Keratinocyte (primary cell): ENCODE data around the gene SMC1B. TPM values are rescaled to one million over a fixed set of nuclear protein-coding genes. Genes with fewer than 3 reads are reported as not detected.

Experiments used
- DNase-seq: peaks from one replicate; pipeline ENCODE4 v3.0.0-alpha.2; 2011; ENCODE audit warnings: low read depth, missing footprints, low spot score
- FAIRE-seq: peaks from 2 replicates; lab custom pipeline; 2011; peaks lifted over from hg19 to GRCh38; lab: Jason Lieb, UNC
- H2AFZ ChIP-seq: 2 replicates; pipeline ENCODE4 v1.6.0; 2012; ENCODE audit warnings: low read length, control low read depth, inconsistent platforms; ENCODE audit not compliant: control insufficient read depth
- H3K27ac ChIP-seq: 2 replicates; pipeline ENCODE4 v1.5.1; 2011; ENCODE audit warnings: low read length; ENCODE audit not compliant: control insufficient read depth, insufficient read depth
- H3K27me3 ChIP-seq: 3 replicates; pipeline ENCODE4 v1.6.0; 2011; ENCODE audit warnings: low read length; ENCODE audit not compliant: control insufficient read depth, insufficient read depth; ENCODE audit errors: extremely low read depth
- H3K36me3 ChIP-seq, 2 experiments: 2 replicates in 1 of 2; 3 replicates in 1 of 2; pipeline ENCODE4 v1.5.1; 2011; ENCODE audit warnings: low read length in 2 of 2, mild to moderate bottlenecking in 1 of 2; ENCODE audit not compliant: control insufficient read depth in 2 of 2, insufficient read depth in 2 of 2; ENCODE audit errors: extremely low read depth in 1 of 2
- H3K4me1 ChIP-seq: 3 replicates; pipeline ENCODE4 v1.5.1; 2011; ENCODE audit warnings: low read length; ENCODE audit not compliant: control insufficient read depth, insufficient read depth; ENCODE audit errors: extremely low read depth
- H3K4me2 ChIP-seq: 3 replicates; pipeline ENCODE4 v1.6.0; 2011; ENCODE audit warnings: low read depth, low read length; ENCODE audit not compliant: control insufficient read depth, insufficient read depth; ENCODE audit errors: extremely low read depth
- H3K4me3 ChIP-seq, 3 experiments: fragments of 200-600 bp in 1 of 3; sonication (generic) in 1 of 3; 2 replicates in 2 of 3; 3 replicates in 1 of 3; pipeline ENCODE4 v1.5.1; 2011 to 2016; ENCODE audit warnings: low read length in 3 of 3, mild to moderate bottlenecking in 3 of 3, control low read depth in 2 of 3, inconsistent platforms in 1 of 3, low read depth in 1 of 3, mixed read lengths in 1 of 3, mixed run types in 1 of 3, moderate library complexity in 1 of 3; ENCODE audit not compliant: control insufficient read depth in 2 of 3, insufficient read depth in 2 of 3; ENCODE audit errors: extremely low read depth in 1 of 3
- H3K79me2 ChIP-seq: 2 replicates; pipeline ENCODE4 v1.6.0; 2012; ENCODE audit warnings: low read length; ENCODE audit not compliant: control insufficient read depth, insufficient read depth
- H3K9ac ChIP-seq: 3 replicates; pipeline ENCODE4 v1.6.0; 2011; ENCODE audit warnings: low read length; ENCODE audit not compliant: control insufficient read depth, insufficient read depth; ENCODE audit errors: extremely low read depth
- H3K9me1 ChIP-seq: 3 replicates; pipeline ENCODE4 v1.6.0; 2011; ENCODE audit warnings: low read length; ENCODE audit not compliant: control insufficient read depth, insufficient read depth; ENCODE audit errors: extremely low read depth
- H3K9me3 ChIP-seq: 2 replicates; pipeline ENCODE4 v1.5.1; 2012; ENCODE audit warnings: low read depth, low read length; ENCODE audit not compliant: control insufficient read depth
- H4K20me1 ChIP-seq: 3 replicates; pipeline ENCODE4 v1.6.0; 2011; ENCODE audit warnings: low read length; ENCODE audit not compliant: control insufficient read depth, insufficient read depth; ENCODE audit errors: extremely low read depth
- CTCF ChIP-seq, 3 experiments: IDR thresholded peaks in 1 of 3; conservative IDR thresholded peaks in 1 of 3; optimal IDR thresholded peaks in 1 of 3; 2 replicates in 2 of 3; 3 replicates in 1 of 3; pipeline versions ENCODE3 to v1.5.1; 2011; ENCODE audit warnings: low read length in 3 of 3, mild to moderate bottlenecking in 3 of 3, moderate library complexity in 2 of 3, control low read depth in 1 of 3, inconsistent platforms in 1 of 3; ENCODE audit not compliant: insufficient read depth in 2 of 3; ENCODE audit errors: extremely low read depth in 1 of 3
- EZH2 ChIP-seq: IDR thresholded peaks from one replicate; pipeline ENCODE4 v1.6.1; 2012; ENCODE audit warnings: inconsistent platforms, mild to moderate bottlenecking, low read length, moderate library complexity
- dilution Hi-C: fragments of 300-500 bp; cut with MboI; formaldehyde crosslinking; loops from one replicate; pipeline ENCODE4 v1.7.0; 2020; ENCODE audit warnings: low sequenced_read_pairs; ENCODE audit not compliant: extremely low pct_ligation_motif_present
- polyA plus RNA-seq, 5 experiments: library from polyadenylated mRNA; depleted of rRNA in 3 of 5; stranded (reverse) in 3 of 5; stranded (forward) in 1 of 5; unstranded in 1 of 5; fragments of >200 nt; gene quantifications; 1 replicate in 1 of 5; 2 replicates in 3 of 5; 3 replicates in 1 of 5; pipeline versions ENCODE4 v1.2.1 to v1.2.3, GENCODE V29; 2011 to 2012; ENCODE audit warnings: missing spikeins in 2 of 5, low read depth in 1 of 5, low replicate concordance in 1 of 5

Gene SMC1B
- polyA plus RNA-seq, 1 donor (not counting 4 experiments of a cell fraction or from before 2014, with no cell fraction given), result not detected

- Histone ChIP-seq H3K9ac (peak overlapping the region; percentile 0), H4K20me1 (peaks cover 3% of the 10 kb centered on the region), H3K27me3 (no peaks in the 10 kb centered on the region), H3K9me3 (no peaks in the 10 kb centered on the region), H3K79me2 (no peaks in the 10 kb centered on the region), H3K4me3 (no peak overlapping the region), H3K9me1 (no peaks in the 10 kb centered on the region), H3K4me1 (peaks cover 26% of the 10 kb centered on the region), H2AFZ (no peak overlapping the region), H3K27ac (peak overlapping the region; percentile 27), H3K36me3 (peaks cover 19 to 34% of the 10 kb centered on the region in 2 experiments), H3K4me2 (peak overlapping the region; percentile 49)
- FAIRE-seq (peak; percentile 55), DNase-seq (no peak)
- dilution Hi-C loops, result no loop called here
- TF ChIP-seq EZH2 (no peak), CTCF (optimal IDR thresholded peaks at IDR 0.05 in 1 of 3, IDR thresholded peaks at IDR 0.05 in 1 of 3, conservative IDR thresholded peaks at IDR 0.05 in 1 of 3; ENCODE audit: extremely low read depth in 1 of 3, insufficient read depth in 2 of 3, low read length in 3 of 3) (peak; percentile 31 to 48 (median 44))
Observed at GRCh38 chr22:45335021-45335818, 78.2 kb downstream of the SMC1B start.

GRCh38 chr22:45334528-45334927 is 78.9 kb downstream of the SMC1B start:
- Histone ChIP-seq H3K79me2 (no peaks in the 10 kb centered on the region), H3K4me3 (no peak overlapping the region), H3K4me2 (peak overlapping the region; percentile 49), H3K36me3 (peaks cover 17 to 40% of the 10 kb centered on the region in 2 experiments), H3K9me1 (no peaks in the 10 kb centered on the region), H3K27me3 (no peaks in the 10 kb centered on the region), H3K27ac (peak overlapping the region; percentile 27), H3K4me1 (peaks cover 26% of the 10 kb centered on the region), H4K20me1 (peaks cover 3% of the 10 kb centered on the region), H2AFZ (no peak overlapping the region), H3K9me3 (no peaks in the 10 kb centered on the region), H3K9ac (peak overlapping the region; percentile 0)
- no peak for TF ChIP-seq EZH2
- TF ChIP-seq CTCF (optimal IDR thresholded peaks at IDR 0.05 in 1 of 3, IDR thresholded peaks at IDR 0.05 in 1 of 3, conservative IDR thresholded peaks at IDR 0.05 in 1 of 3; ENCODE audit: extremely low read depth in 1 of 3, insufficient read depth in 2 of 3, low read length in 3 of 3), result no peak
- dilution Hi-C loops, result no loop called here
- FAIRE-seq (no peak), DNase-seq (no peak)
